Loucy (cell line): ENCODE data around the gene ZKSCAN3.
"Not testable (repeated sequence)": the region's sequence is repeated elsewhere in the genome, so short reads cannot be mapped to it uniquely, and the experiment has no call there.

Experiments
- EZH2phosphoT487 ChIP-seq: fragments of 200-600 bp; IDR thresholded peaks from 2 replicates; pipeline ENCODE4 v1.6.1; 2018; ENCODE audit warnings: antibody characterized with exemption, mild to moderate bottlenecking, moderate library complexity, borderline replicate concordance
- TF ChIP-seq, protein P1 (sequence below): fragments of 200-600 bp; sonication (generic); conservative IDR thresholded peaks from 2 replicates; pipeline ENCODE4 v1.5.1; 2014; ENCODE audit warnings: mild to moderate bottlenecking, antibody characterized with exemption, low read length

DNA sequence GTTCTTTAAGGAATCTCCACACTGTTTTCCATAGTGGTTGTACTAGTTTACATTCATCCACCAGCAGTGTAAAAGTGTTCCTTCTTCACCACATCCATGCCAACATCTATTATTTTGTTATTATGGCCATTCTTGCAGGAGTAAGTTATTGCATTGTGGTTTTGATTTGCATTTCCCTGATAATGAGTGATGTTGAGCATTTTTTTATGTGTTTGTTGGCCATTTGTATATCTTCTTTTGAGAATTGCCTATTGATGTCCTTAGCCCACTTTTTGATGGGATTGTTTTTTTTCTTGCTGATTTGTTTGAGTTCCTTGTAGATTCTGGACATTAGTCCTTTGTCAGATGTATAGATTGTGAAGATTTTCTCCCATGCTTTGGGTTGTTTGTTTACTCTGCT lies 43.4 kb upstream of the ZKSCAN3 start:
- TF ChIP-seq, protein P1, sequence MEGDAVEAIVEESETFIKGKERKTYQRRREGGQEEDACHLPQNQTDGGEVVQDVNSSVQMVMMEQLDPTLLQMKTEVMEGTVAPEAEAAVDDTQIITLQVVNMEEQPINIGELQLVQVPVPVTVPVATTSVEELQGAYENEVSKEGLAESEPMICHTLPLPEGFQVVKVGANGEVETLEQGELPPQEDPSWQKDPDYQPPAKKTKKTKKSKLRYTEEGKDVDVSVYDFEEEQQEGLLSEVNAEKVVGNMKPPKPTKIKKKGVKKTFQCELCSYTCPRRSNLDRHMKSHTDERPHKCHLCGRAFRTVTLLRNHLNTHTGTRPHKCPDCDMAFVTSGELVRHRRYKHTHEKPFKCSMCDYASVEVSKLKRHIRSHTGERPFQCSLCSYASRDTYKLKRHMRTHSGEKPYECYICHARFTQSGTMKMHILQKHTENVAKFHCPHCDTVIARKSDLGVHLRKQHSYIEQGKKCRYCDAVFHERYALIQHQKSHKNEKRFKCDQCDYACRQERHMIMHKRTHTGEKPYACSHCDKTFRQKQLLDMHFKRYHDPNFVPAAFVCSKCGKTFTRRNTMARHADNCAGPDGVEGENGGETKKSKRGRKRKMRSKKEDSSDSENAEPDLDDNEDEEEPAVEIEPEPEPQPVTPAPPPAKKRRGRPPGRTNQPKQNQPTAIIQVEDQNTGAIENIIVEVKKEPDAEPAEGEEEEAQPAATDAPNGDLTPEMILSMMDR = not testable (repeated sequence)
- not testable (repeated sequence) for TF ChIP-seq EZH2phosphoT487
